Osteoblast (primary cell): Measurements from ENCODE around the gene PDE10A. TPM values are rescaled to one million over a fixed set of nuclear protein-coding genes. Genes with fewer than 3 reads are reported as not detected.
"Not testable (repeated sequence)": the region's sequence is repeated elsewhere in the genome, so short reads cannot be mapped to it uniquely, and the experiment has no call there.

Experiments used
- DNase-seq: peaks from one replicate; pipeline ENCODE4 v3.0.0; 2011; ENCODE audit warnings: low spot score, mixed read lengths; ENCODE audit not compliant: insufficient read length; ENCODE audit errors: missing footprints
- H2AFZ ChIP-seq: 2 replicates; pipeline ENCODE4 v1.6.0; 2011; ENCODE audit warnings: mild to moderate bottlenecking, low read length
- H3K27ac ChIP-seq: 2 replicates; pipeline ENCODE4 v1.5.1; 2011; ENCODE audit warnings: mild to moderate bottlenecking, low read depth, low read length, moderate library complexity
- H3K27me3 ChIP-seq: 2 replicates; pipeline ENCODE4 v1.6.0; 2012; ENCODE audit warnings: mild to moderate bottlenecking, control low read depth, inconsistent platforms, low read length, moderate library complexity; ENCODE audit not compliant: insufficient read depth
- H3K36me3 ChIP-seq: 2 replicates; pipeline ENCODE4 v1.5.1; 2011; ENCODE audit warnings: mild to moderate bottlenecking, low read length, control low read depth, moderate library complexity; ENCODE audit not compliant: insufficient read depth
- H3K4me1 ChIP-seq: 2 replicates; pipeline ENCODE4 v1.5.1; 2011; ENCODE audit warnings: mild to moderate bottlenecking, low read length, control low read depth, moderate library complexity; ENCODE audit not compliant: insufficient read depth
- H3K4me2 ChIP-seq: 2 replicates; pipeline ENCODE4 v1.6.0; 2011; ENCODE audit warnings: mild to moderate bottlenecking, low read length; ENCODE audit not compliant: insufficient read depth
- H3K4me3 ChIP-seq: fragments of 200-600 bp; sonication (generic); 3 replicates; pipeline ENCODE4 v1.5.1; 2012; ENCODE audit warnings: mild to moderate bottlenecking, low read length, inconsistent platforms; ENCODE audit not compliant: insufficient read depth
- H3K79me2 ChIP-seq: 2 replicates; pipeline ENCODE4 v1.6.0; 2012; ENCODE audit warnings: mild to moderate bottlenecking, low read length, control low read depth, inconsistent platforms; ENCODE audit not compliant: insufficient read depth
- H3K9me3 ChIP-seq: 2 replicates; pipeline ENCODE4 v1.5.1; 2011; ENCODE audit warnings: low read depth, low read length, control low read depth
- H4K20me1 ChIP-seq: 2 replicates; pipeline ENCODE4 v1.6.0; 2012; ENCODE audit warnings: mild to moderate bottlenecking, low read length, control low read depth; ENCODE audit not compliant: insufficient read depth
- CTCF ChIP-seq: IDR thresholded peaks from 2 replicates; pipeline ENCODE4 v1.5.1; 2011; ENCODE audit warnings: mild to moderate bottlenecking, low read depth, low read length, moderate library complexity; ENCODE audit errors: extremely low read depth
- total RNA-seq: library from RNA; depleted of rRNA; stranded (reverse); fragments of >200 nt; gene quantifications from 2 replicates; pipeline ENCODE4 v1.2.3, GENCODE V29; 2012

PDE10A gene
- total RNA-seq, 1 donor, result 3.3 TPM

- no peak for DNase-seq
- Histone ChIP-seq H3K9me3 (no peaks in the 10 kb centered on the region), H4K20me1 (no peaks in the 10 kb centered on the region), H3K4me2 (no peak overlapping the region), H3K4me3 (no peak overlapping the region), H3K36me3 (no peaks in the 10 kb centered on the region), H3K79me2 (no peaks in the 10 kb centered on the region), H3K4me1 (no peaks in the 10 kb centered on the region), H2AFZ (no peak overlapping the region), H3K27me3 (no peaks in the 10 kb centered on the region), H3K27ac (no peak overlapping the region)
- TF ChIP-seq CTCF, result no peak
Observed at GRCh38 chr6:165562421-165563090, 100.5 kb downstream of the PDE10A start.

- no peaks in the 10 kb centered on the region for H3K79me2 ChIP-seq
- TF ChIP-seq CTCF, result no peak
Observed at GRCh38 chr6:165559632-165560031, 103.4 kb downstream of the PDE10A start.

GRCh38 chr6:165558097-165558496, 104.9 kb downstream of the PDE10A start:
- H3K9me3 ChIP-seq, H4K20me1 ChIP-seq, H3K4me1 ChIP-seq, DNase-seq, H3K79me2 ChIP-seq, H2AFZ ChIP-seq, H3K36me3 ChIP-seq, H3K4me2 ChIP-seq, H3K27ac ChIP-seq, H3K4me3 ChIP-seq, H3K27me3 ChIP-seq: not testable (repeated sequence)

More at GRCh38 chr6:165559632-165560031, 103.4 kb downstream of the PDE10A start:
- Histone ChIP-seq H3K27ac (no peak overlapping the region), H4K20me1 (no peaks in the 10 kb centered on the region), H3K9me3 (no peaks in the 10 kb centered on the region), H2AFZ (no peak overlapping the region), H3K4me3 (no peak overlapping the region), H3K36me3 (no peaks in the 10 kb centered on the region), H3K27me3 (no peaks in the 10 kb centered on the region), H3K4me1 (no peaks in the 10 kb centered on the region), H3K4me2 (no peak overlapping the region)
- DNase-seq, result no peak

- Histone ChIP-seq H3K9me3 (no peaks in the 10 kb centered on the region), H4K20me1 (no peaks in the 10 kb centered on the region), H3K4me3 (no peak overlapping the region), H3K4me2 (no peak overlapping the region), H3K36me3 (no peaks in the 10 kb centered on the region), H3K4me1 (no peaks in the 10 kb centered on the region), H2AFZ (no peak overlapping the region), H3K27me3 (no peaks in the 10 kb centered on the region), H3K79me2 (no peaks in the 10 kb centered on the region), H3K27ac (no peak overlapping the region)
- TF ChIP-seq CTCF, result no peak
- no peak for DNase-seq
Observed at GRCh38 chr6:165557674-165558073, 105.4 kb downstream of the PDE10A start.
